Esophagus (tissue), 2 donors: ENCODE data around the gene NDC1. TPM values are rescaled to one million over a fixed set of nuclear protein-coding genes. Genes with fewer than 3 reads are reported as not detected.
A peak's percentile ranks its signal among the peaks of the same experiment; 100 is the strongest.
"Not testable (repeated sequence)": the region's sequence is repeated elsewhere in the genome, so short reads cannot be mapped to it uniquely, and the experiment has no call there.

Experiments used
- H3K27ac ChIP-seq, 2 donors: one replicate each; pipeline ENCODE4 v1.5.1; 2013; ENCODE audit warnings: low read depth in 2 of 2, mild to moderate bottlenecking in 2 of 2, inconsistent platforms in 1 of 2, low read length in 1 of 2, moderate library complexity in 1 of 2
- H3K27me3 ChIP-seq, 2 donors: one replicate each; pipeline ENCODE4 v1.6.1; 2013; ENCODE audit warnings: low read length in 2 of 2, control low read depth in 1 of 2, mild to moderate bottlenecking in 1 of 2; ENCODE audit not compliant: insufficient read depth in 2 of 2, control insufficient read depth in 1 of 2
- H3K36me3 ChIP-seq, 2 donors: one replicate each; pipeline ENCODE4 v1.6.1; 2013; ENCODE audit warnings: low read length in 1 of 2; ENCODE audit not compliant: control insufficient read depth in 2 of 2, insufficient read depth in 2 of 2
- H3K4me1 ChIP-seq, 2 donors: one replicate each; pipeline ENCODE4 v1.6.1; 2013; ENCODE audit warnings: low read length in 1 of 2; ENCODE audit not compliant: control insufficient read depth in 2 of 2, insufficient read depth in 2 of 2
- H3K4me3 ChIP-seq, 2 donors: one replicate each; pipeline ENCODE4 v1.5.1; 2013; ENCODE audit warnings: low read length in 2 of 2, mild to moderate bottlenecking in 2 of 2, low read depth in 1 of 2, moderate library complexity in 1 of 2
- H3K9me3 ChIP-seq, 2 donors: one replicate each; pipeline ENCODE4 v1.6.1; 2013; ENCODE audit warnings: mild to moderate bottlenecking in 2 of 2, low read depth in 1 of 2, low read length in 1 of 2, moderate library complexity in 1 of 2; ENCODE audit not compliant: control insufficient read depth in 2 of 2, insufficient read depth in 1 of 2
- WGBS, 2 donors: extraction: QIAGEN DNeasy Blood & Tissue Kit; methylation state at CpG; one replicate each; pipeline ENCODE4 v1.1.7; 2013; 5-methylcytosine and 5-hydroxymethylcytosine counted together
- polyA plus RNA-seq, 2 donors: library from polyadenylated mRNA; stranded (reverse); fragments of 200-250 nt; gene quantifications; one replicate each; pipeline ENCODE4 v1.2.3, GENCODE V29; 2013
- donor health status: healthy with polysubstance abuse.
- donor health status: Bipolar disorder and iron deficiency.

NDC1 gene
- polyA plus RNA-seq, 2 donors = 4.9 to 7.1 TPM

DNA sequence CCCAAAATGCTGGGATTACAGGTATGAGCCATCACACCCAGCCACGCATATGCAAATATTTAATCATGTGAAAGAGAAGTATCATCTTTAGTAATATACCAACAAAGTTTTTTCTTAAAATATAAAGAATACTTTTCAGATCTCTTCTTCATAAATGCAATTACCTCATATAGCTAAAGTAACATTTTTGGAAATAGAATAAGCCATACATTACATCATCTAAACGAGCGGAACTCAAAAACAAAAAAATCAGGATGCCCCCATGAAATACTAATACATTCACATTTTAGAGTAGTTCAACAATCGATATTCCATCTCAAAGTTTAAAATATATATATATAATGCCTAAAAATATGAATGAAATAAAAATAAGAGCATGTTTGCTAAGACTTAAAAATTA lies 4.7 kb downstream of the NDC1 start:
- Histone ChIP-seq H3K4me3 (no peak overlapping the region), H3K4me1 (no peaks in the 10 kb centered on the region), H3K27ac (no peak overlapping the region), H3K36me3 (no peaks in the 10 kb centered on the region), H3K27me3 (no peaks in the 10 kb centered on the region), H3K9me3 (no peaks in the 10 kb centered on the region)
- 93 to 97% methylated on average over 4 of the region's 4 CpGs for WGBS, 2 donors

DNA sequence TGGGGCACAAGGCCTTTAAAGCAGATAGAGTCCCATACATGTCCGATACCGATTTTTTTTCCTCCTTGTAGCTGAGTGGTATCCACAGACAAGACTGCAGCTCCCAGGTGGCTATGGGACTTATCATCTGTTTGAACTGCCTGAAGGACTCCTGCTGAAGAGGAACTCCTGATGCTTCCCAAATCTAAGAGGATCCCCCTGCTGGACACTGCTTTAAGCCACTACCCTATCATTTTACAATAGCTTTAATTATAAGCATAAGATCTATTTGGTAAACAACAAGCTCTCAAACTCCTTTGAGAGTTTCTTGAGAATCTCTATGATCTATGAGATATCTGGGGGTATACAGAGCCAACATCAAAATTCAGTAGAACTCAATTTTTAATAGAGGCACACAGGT lies 11.7 kb downstream of the NDC1 start:
- Histone ChIP-seq H3K27me3 (no peaks in the 10 kb centered on the region), H3K9me3 (no peaks in the 10 kb centered on the region), H3K36me3 (peaks cover 3 to 7% of the 10 kb centered on the region in 2 donors), H3K4me1 (no peaks in the 10 kb centered on the region), H3K4me3 (no peak overlapping the region), H3K27ac (no peak overlapping the region)
- WGBS, 2 donors = 94 to 98% methylated on average over 2 of the region's 2 CpGs

DNA sequence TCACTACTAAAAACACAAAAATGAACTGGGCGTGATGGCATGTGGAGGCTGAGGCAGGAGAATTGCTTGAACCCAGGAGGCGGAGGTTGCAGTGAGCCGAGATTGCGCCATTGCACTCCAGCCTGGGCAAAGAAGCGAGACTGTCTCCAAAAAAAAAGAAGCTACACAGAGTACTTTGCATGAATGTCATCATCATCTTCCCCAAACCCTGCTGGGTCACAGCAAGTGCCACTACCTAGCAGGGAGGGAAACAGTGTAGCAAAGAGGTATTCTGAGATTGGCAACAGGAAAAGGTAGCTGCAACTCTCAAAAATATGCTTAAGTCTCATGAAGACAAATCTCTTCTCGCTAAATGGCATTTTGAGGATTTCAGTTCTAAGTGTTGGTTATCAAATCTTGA lies 12.8 kb downstream of the NDC1 start:
- no peak overlapping the region for H3K27ac ChIP-seq
- no peaks in the 10 kb centered on the region for H3K4me1 ChIP-seq
- H3K4me3 ChIP-seq = no peak overlapping the region
- no peaks in the 10 kb centered on the region for H3K9me3 ChIP-seq
- H3K27me3 ChIP-seq = no peaks in the 10 kb centered on the region
- peaks cover 3 to 7% of the 10 kb centered on the region in 2 donors for H3K36me3 ChIP-seq
- WGBS, 2 donors = 94 to 96% methylated on average over 6 of the region's 6 CpGs

DNA sequence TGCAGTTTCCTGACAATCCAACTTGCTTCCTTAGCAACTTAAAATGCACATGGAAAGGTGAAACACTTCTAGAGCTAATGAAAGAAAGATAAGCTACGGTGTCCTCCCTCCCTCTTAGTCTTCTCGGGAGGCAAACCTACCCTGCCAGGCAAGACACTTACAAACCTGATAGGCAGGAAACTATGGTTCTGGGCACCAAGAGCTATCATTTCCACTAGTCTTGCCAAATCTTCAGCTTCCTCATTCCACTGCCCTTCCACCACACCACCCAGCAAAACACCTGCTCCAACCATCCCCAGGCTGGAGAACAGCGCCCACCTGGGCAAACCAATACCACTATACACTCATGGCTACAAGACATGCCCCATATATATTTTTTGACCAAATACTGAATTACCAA lies 15.2 kb downstream of the NDC1 start:
- WGBS, 2 donors = 75 to 78% methylated on average over 3 of the region's 3 CpGs
- Histone ChIP-seq H3K27ac (no peak overlapping the region), H3K9me3 (no peaks in the 10 kb centered on the region), H3K36me3 (peaks cover 3 to 7% of the 10 kb centered on the region in 2 donors), H3K4me1 (no peaks in the 10 kb centered on the region), H3K4me3 (no peak overlapping the region), H3K27me3 (no peaks in the 10 kb centered on the region)

DNA sequence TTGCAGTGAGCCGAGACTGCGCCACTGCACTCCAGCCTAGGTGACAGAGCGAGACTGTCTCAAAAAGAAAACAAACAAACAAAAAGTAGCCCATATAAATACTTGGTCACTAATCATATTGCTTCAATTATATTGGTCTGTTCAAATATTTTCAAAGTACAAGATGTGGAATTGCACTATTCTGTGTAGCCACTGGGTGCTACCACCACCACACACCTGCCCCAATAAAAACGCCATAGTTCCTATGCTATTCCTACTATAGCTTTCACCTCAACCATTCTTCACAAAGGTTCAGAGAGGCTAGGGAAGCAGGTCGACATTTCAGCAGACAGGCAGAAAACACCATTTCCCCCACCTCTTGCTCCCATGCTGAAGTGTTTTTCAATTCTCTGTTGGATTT lies 16.7 kb downstream of the NDC1 start:
- Histone ChIP-seq H3K9me3 (no peaks in the 10 kb centered on the region), H3K27me3 (no peaks in the 10 kb centered on the region), H3K27ac (no peak overlapping the region), H3K4me1 (no peaks in the 10 kb centered on the region), H3K4me3 (no peak overlapping the region), H3K36me3 (peaks cover 3 to 7% of the 10 kb centered on the region in 2 donors)
- 94 to 95% methylated on average over 5 of the region's 5 CpGs for WGBS, 2 donors

DNA sequence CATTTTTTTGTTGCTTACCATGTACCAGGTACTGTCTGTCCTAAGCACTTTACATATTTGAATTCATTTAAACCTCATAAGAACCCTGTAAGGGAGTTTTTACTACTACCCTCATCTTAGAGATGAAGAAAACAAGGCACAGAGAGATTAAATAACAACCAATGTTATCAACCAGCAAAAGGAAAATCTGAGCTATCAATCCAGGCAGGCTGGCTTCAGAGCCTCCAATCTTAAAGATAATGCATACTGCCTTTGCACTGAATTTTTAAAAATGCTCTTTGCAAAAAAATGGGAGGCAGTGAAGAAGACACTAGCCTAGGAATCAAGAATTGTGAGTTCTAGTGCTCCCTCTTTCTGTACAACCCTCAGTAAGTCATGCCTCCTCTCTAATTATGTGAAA lies 18.7 kb downstream of the NDC1 start:
- H3K4me1 ChIP-seq = no peaks in the 10 kb centered on the region
- H3K9me3 ChIP-seq = no peaks in the 10 kb centered on the region
- H3K36me3 ChIP-seq = peaks cover 3 to 5% of the 10 kb centered on the region in 2 donors
- H3K27ac ChIP-seq = no peak overlapping the region
- H3K4me3 ChIP-seq = no peak overlapping the region
- H3K27me3 ChIP-seq = no peaks in the 10 kb centered on the region

DNA sequence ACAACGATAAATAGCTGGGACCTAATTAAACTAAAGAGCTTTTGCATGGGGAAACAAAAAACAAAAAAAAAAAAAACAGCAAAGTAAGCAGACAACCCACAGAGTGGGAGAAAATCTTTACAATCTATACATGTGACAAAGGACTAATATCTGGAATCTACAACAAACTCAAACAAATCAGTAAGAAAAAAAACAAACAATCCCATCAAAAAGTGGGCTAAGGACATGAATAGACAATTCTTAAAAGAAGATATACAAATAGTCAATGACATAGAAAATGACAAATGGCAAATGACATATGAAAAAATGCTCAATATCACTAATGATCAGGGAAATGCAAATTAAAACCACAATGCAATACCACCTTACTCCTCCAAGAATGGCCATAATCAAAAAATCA lies 21.5 kb downstream of the NDC1 start:
- WGBS, 2 donors = 100% methylated on average over 1 of the region's 1 CpG
- not testable (repeated sequence) for H3K36me3 ChIP-seq, H3K27me3 ChIP-seq, H3K4me1 ChIP-seq, H3K9me3 ChIP-seq, H3K4me3 ChIP-seq, H3K27ac ChIP-seq

DNA sequence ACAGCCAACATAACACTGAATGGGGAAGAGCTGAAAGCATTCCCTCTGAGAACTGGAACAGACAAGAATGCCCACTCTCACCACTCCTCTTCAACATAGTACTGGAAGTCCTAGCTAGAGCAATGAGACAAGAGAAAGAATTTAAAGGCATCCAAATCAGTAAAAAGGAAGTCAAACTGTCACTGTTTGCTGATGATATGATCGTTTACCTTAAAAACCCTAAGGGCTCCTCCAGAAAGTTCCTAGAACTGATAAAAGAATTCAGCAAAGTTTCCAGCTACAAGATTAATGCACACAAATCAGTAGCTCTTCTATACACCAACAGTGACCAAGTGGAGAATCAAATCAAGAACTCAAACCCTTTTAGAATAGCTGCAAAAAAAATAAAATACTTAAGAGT lies 22.6 kb downstream of the NDC1 start:
- not testable (repeated sequence) for H3K36me3 ChIP-seq, H3K9me3 ChIP-seq, H3K27ac ChIP-seq, H3K4me3 ChIP-seq, H3K27me3 ChIP-seq, H3K4me1 ChIP-seq
- WGBS, 2 donors = 73 to 77% methylated on average over 1 of the region's 1 CpG

DNA sequence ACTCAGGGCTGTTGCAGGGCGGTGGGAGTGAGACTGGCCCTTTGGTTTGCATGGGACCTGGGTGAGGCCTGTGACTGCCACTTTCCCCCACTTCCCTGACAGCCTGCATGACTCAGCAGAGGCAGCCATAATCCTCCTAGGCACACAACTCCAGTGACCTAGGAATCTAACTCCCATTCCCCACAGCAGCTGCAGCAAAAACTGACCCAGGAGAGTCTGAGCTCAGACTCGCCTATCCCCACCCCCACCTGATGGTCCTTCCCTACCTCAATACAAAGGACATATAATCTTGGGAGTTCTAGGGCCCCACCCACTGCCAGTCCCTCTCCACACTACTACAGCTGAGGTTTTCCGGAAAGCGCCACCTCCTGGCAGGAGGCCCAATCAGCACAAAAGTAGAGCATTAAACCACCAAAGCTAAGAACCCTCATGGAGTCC lies 26.7 kb downstream of the NDC1 start:
- WGBS, 2 donors = 90 to 97% methylated on average over 4 of the region's 4 CpGs
- H3K27ac ChIP-seq = peak overlapping the region in 1 of 2 donors; percentile 26
- no peaks in the 10 kb centered on the region for H3K9me3 ChIP-seq
- H3K4me3 ChIP-seq = no peak overlapping the region
- H3K27me3 ChIP-seq = no peaks in the 10 kb centered on the region
- H3K36me3 ChIP-seq = peaks cover 0 to 4% of the 10 kb centered on the region in 2 donors
- H3K4me1 ChIP-seq = no peaks in the 10 kb centered on the region

DNA sequence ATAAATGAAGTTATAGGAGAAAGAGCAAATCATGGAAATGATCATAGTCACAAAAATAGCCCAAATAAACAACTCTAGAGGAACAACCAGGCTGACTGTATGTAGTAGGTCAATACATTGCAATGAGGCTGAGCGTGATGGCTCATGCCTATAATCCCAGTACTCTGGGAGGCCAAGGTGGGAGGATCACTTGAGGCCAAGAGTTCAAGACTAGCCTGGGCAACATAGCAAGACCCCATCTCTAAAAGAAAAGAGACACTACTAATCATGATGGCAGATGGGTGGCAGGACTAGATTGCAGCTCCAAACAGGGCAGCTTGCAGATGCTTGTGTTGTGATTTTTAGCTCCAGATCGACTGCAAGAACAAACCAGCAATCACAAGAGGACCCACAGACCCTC lies 27.6 kb downstream of the NDC1 start:
- Histone ChIP-seq H3K27me3 (no peaks in the 10 kb centered on the region), H3K4me3 (no peak overlapping the region), H3K27ac (no peak overlapping the region), H3K36me3 (peaks cover 0 to 4% of the 10 kb centered on the region in 2 donors), H3K4me1 (no peaks in the 10 kb centered on the region), H3K9me3 (no peaks in the 10 kb centered on the region)
- 81 to 97% methylated on average over 2 of the region's 2 CpGs for WGBS, 2 donors
